HepG2 (cell line): Measurements from ENCODE around the gene ZSCAN21. TPM values are rescaled to one million over a fixed set of nuclear protein-coding genes. Genes with fewer than 3 reads are reported as not detected.

Experiments
- ARNT ChIP-seq: fragments of 450-650 bp; IDR thresholded peaks from 2 replicates; pipeline ENCODE4 v1.6.1; 2017
- CBFB ChIP-seq: sonication (generic); formaldehyde crosslinking; IDR thresholded peaks from 2 replicates; pipeline ENCODE4 v1.4.0; 2020; ENCODE audit warnings: missing genetic modification reagents
- CREB1 ChIP-seq, 2 experiments: fragments of 450-650 bp in 1 of 2; IDR thresholded peaks; 2 replicates each; pipeline ENCODE4 v1.6.1; 2016 to 2017; ENCODE audit warnings: control low read depth in 1 of 2, mild to moderate bottlenecking in 1 of 2, missing compliant biosample characterization in 1 of 2, missing genetic modification characterization in 1 of 2
- CTCF ChIP-seq: sonication (generic); formaldehyde crosslinking; IDR thresholded peaks from 2 replicates; pipeline ENCODE4 v1.5.0; 2020; ENCODE audit warnings: mild to moderate bottlenecking, missing genetic modification reagents, moderate library complexity
- DZIP1 ChIP-seq: sonication (generic); formaldehyde crosslinking; IDR thresholded peaks from 2 replicates; pipeline ENCODE4 v1.5.0; 2020; ENCODE audit warnings: mild to moderate bottlenecking, missing genetic modification reagents
- HBP1 ChIP-seq: IDR thresholded peaks from 2 replicates; pipeline ENCODE4 v1.6.1; 2016; ENCODE audit warnings: low read depth, control low read depth
- KLF15 ChIP-seq: sonication (generic); formaldehyde crosslinking; IDR thresholded peaks from 2 replicates; pipeline ENCODE4 v1.8.1; 2023; ENCODE audit warnings: borderline replicate concordance, mild to moderate bottlenecking, inconsistent platforms, missing genetic modification reagents, mixed read lengths
- MAX ChIP-seq: IDR thresholded peaks from 2 replicates; pipeline ENCODE4 v1.6.1; 2012; ENCODE audit warnings: inconsistent platforms
- MLXIP ChIP-seq: sonication (generic); formaldehyde crosslinking; IDR thresholded peaks from 2 replicates; pipeline ENCODE4 v1.9.0; 2021; ENCODE audit warnings: missing genetic modification reagents, borderline replicate concordance
- MXD4 ChIP-seq: IDR thresholded peaks from 2 replicates; pipeline ENCODE4 v1.6.1; 2016; ENCODE audit warnings: mild to moderate bottlenecking, missing biosample characterization, missing genetic modification reagents
- SRY ChIP-seq: sonication (generic); formaldehyde crosslinking; IDR thresholded peaks from 2 replicates; pipeline ENCODE4 v1.8.0; 2022; ENCODE audit warnings: mild to moderate bottlenecking, missing genetic modification reagents
- THAP8 ChIP-seq: sonication (generic); formaldehyde crosslinking; IDR thresholded peaks from 2 replicates; pipeline ENCODE4 v1.5.1; 2020; ENCODE audit warnings: missing genetic modification reagents, mild to moderate bottlenecking, borderline replicate concordance
- ZBTB3 ChIP-seq: sonication (generic); formaldehyde crosslinking; IDR thresholded peaks from 2 replicates; pipeline ENCODE4 v1.4.0; 2020; ENCODE audit warnings: low read depth, mild to moderate bottlenecking, moderate library complexity, missing genetic modification reagents, borderline replicate concordance
- ZNF12 ChIP-seq: sonication (generic); formaldehyde crosslinking; IDR thresholded peaks from 2 replicates; pipeline ENCODE4 v1.5.0; 2020; ENCODE audit warnings: missing genetic modification reagents
- ZNF230 ChIP-seq: sonication (generic); formaldehyde crosslinking; IDR thresholded peaks from 2 replicates; pipeline ENCODE4 v1.4.0; 2020; ENCODE audit warnings: mild to moderate bottlenecking, missing genetic modification reagents
- ZNF678 ChIP-seq: sonication (generic); formaldehyde crosslinking; IDR thresholded peaks from 2 replicates; pipeline ENCODE4 v1.4.0; 2020; ENCODE audit warnings: mild to moderate bottlenecking, missing genetic modification reagents
- ZSCAN29 ChIP-seq: sonication (generic); formaldehyde crosslinking; conservative IDR thresholded peaks from 2 replicates; pipeline ENCODE4 v1.4.0; 2020; ENCODE audit warnings: mild to moderate bottlenecking, missing genetic modification reagents
- polyA plus RNA-seq, 8 experiments: library from polyadenylated mRNA; depleted of rRNA in 3 of 8; stranded (reverse) in 7 of 8; unstranded in 1 of 8; fragments of >200 nt; fragmentation: Illumina TruSeq in 4 of 8; extraction: Trizol in 4 of 8; gene quantifications; 2 replicates each; pipeline versions ENCODE4 v1.2.1 to v1.2.3, GENCODE V29; 2011 to 2016; ENCODE audit warnings: low read depth in 4 of 8, missing spikeins in 1 of 8, mixed read lengths in 1 of 8; ENCODE audit not compliant: insufficient read depth in 1 of 8
- total RNA-seq, 5 experiments: library from RNA; depleted of rRNA; stranded (reverse); fragments of >200 nt; fragmentation: Illumina TruSeq; extraction: Trizol; gene quantifications; 2 replicates each; pipeline ENCODE4 v1.2.3, GENCODE V29; 2016; ENCODE audit warnings: low read depth in 1 of 5

The ZSCAN21 gene
- total and polyA plus RNA-seq, 2 of the 13 experiments (the other 11 are each of a cell fraction or from before 2014, with no cell fraction given) = 7.0 to 10.0 TPM

GRCh38 chr7:100015232-100016214, 34.1 kb upstream of the ZSCAN21 start, which contains the start of gene ZKSCAN1 (continued):
- TF ChIP-seq CBFB (peak; percentile 45; the same call in 1 of the 2 replicates), SRY (CRISPR knock-in tag) (no peak), DZIP1 (CRISPR knock-in tag) (no peak), MLXIP (CRISPR knock-in tag) (no peak; the same call in 1 of the 2 replicates), CREB1 (IDR thresholded peaks at IDR 0.05) (peak; percentile 91), CREB1 (CRISPR knock-in tag; IDR thresholded peaks at IDR 0.05) (peak; percentile 94), ZNF230 (CRISPR knock-in tag) (no peak), ZSCAN29 (no peak), ZNF678 (CRISPR knock-in tag) (no peak), KLF15 (CRISPR knock-in tag) (peak; percentile 4; the same call in 1 of the 2 replicates), CTCF (CRISPR knock-in tag) (peak; percentile 12; the same call in 1 of the 2 replicates), MXD4 (peak; percentile 45; the same call in 1 of the 2 replicates), MAX (peak; percentile 83), HBP1 (peak; percentile 66; the same call in 1 of the 2 replicates), ZNF12 (CRISPR knock-in tag) (no peak), ARNT (no peak), ZBTB3 (CRISPR knock-in tag) (no peak), THAP8 (no peak)
